A549 (cell line): ENCODE measurements around the gene DCAF7. TPM values are rescaled to one million over a fixed set of nuclear protein-coding genes. Genes with fewer than 3 reads are reported as not detected.

ENCODE experiments used
- ATAC-seq, 2 experiments: fragments of 200-7000 bp in 1 of 2; fragments of >200 bp in 1 of 2; cut with Nextera tagmentation in 1 of 2; cut with Tn5 transposase in 1 of 2; 3 replicates each; pipeline versions ENCODE4 v1.8.0 to v1.9.1; 2018 to 2020; ENCODE audit warnings: mild to moderate bottlenecking in 1 of 2, moderate library complexity in 1 of 2
- CTCF ChIA-PET: fragments of 300-600 bp; sonication (Branson Sonifier 250); formaldehyde crosslinking; extraction: SDS; loops from one replicate; lab custom pipeline; 2021; ENCODE audit warnings: antibody characterized with exemption, inconsistent platforms; lab: Yijun Ruan, JAX
- POLR2A ChIA-PET: fragments of 350-600 bp; formaldehyde crosslinking; extraction: SDS; loops from one replicate; lab custom pipeline; 2021; ENCODE audit warnings: antibody characterized with exemption, inconsistent platforms; lab: Yijun Ruan, JAX
- DNase-seq, 2 experiments: peaks; one replicate each; pipeline versions ENCODE4 v3.0.0 to v3.0.0-alpha.2; 2011 to 2016; ENCODE audit warnings: low read depth in 1 of 2, low spot score in 1 of 2
- FAIRE-seq: peaks from 2 replicates; lab custom pipeline; 2011; peaks lifted over from hg19 to GRCh38; lab: Jason Lieb, UNC
- H3K27ac ChIP-seq, 2 experiments: fragments of >200 bp; sonication (Bioruptor Twin); formaldehyde crosslinking; 3 replicates each; pipeline ENCODE4 v1.5.1; 2016 to 2017
- H3K4me1 ChIP-seq: fragments of >200 bp; sonication (Bioruptor Twin); formaldehyde crosslinking; 3 replicates; pipeline ENCODE4 v1.6.1; 2016
- H3K4me2 ChIP-seq: fragments of >200 bp; sonication (Bioruptor Twin); formaldehyde crosslinking; 3 replicates; pipeline ENCODE4 v1.6.1; 2016
- H3K4me3 ChIP-seq: fragments of >200 bp; sonication (Bioruptor Twin); formaldehyde crosslinking; 3 replicates; pipeline ENCODE4 v1.5.1; 2016
- H3K9me3 ChIP-seq: fragments of >200 bp; sonication (Bioruptor Twin); formaldehyde crosslinking; 3 replicates; pipeline ENCODE4 v1.6.1; 2016
- FOSL2 ChIP-seq, 2 experiments: fragments of 450-650 bp in 1 of 2; fragments of >200 bp in 1 of 2; sonication (Bioruptor Twin) in 1 of 2; formaldehyde crosslinking; IDR thresholded peaks; 2 replicates each; pipeline versions ENCODE4 v1.5.0 to v1.6.1; 2016 to 2020; ENCODE audit warnings: mild to moderate bottlenecking in 1 of 2, moderate library complexity in 1 of 2
- FOXS1 ChIP-seq: fragments of 250-450 bp; sonication (Bioruptor Pico); IDR thresholded peaks from 2 replicates; pipeline ENCODE4 v1.5.0; 2020; ENCODE audit warnings: mild to moderate bottlenecking, moderate library complexity
- GATA3 ChIP-seq: IDR thresholded peaks from 2 replicates; pipeline ENCODE4 v1.6.1; 2012; ENCODE audit warnings: borderline replicate concordance
- HEYL ChIP-seq: fragments of 250-450 bp; sonication (Bioruptor Pico); IDR thresholded peaks from 2 replicates; pipeline ENCODE4 v1.8.0; 2021; ENCODE audit warnings: mild to moderate bottlenecking, moderate library complexity
- HOXB13 ChIP-seq: fragments of 250-450 bp; sonication (Bioruptor Pico); IDR thresholded peaks from 2 replicates; pipeline ENCODE4 v1.5.0; 2020; ENCODE audit warnings: low read depth, mild to moderate bottlenecking, moderate library complexity
- JUNB ChIP-seq: fragments of >200 bp; sonication (Bioruptor Twin); formaldehyde crosslinking; IDR thresholded peaks from 2 replicates; pipeline ENCODE4 v1.6.1; 2016
- MAFK ChIP-seq: fragments of 450-650 bp; IDR thresholded peaks from 2 replicates; pipeline ENCODE4 v1.6.1; 2014; ENCODE audit not compliant: partially characterized antibody
- MAZ ChIP-seq: fragments of 150-350 bp; IDR thresholded peaks from 2 replicates; pipeline ENCODE4 v1.6.1; 2014; ENCODE audit warnings: antibody characterized with exemption, low read depth, low read length, borderline replicate concordance
- RAD21 ChIP-seq, 2 experiments: fragments of >200 bp in 1 of 2; sonication (Bioruptor Twin) in 1 of 2; formaldehyde crosslinking in 1 of 2; IDR thresholded peaks in 1 of 2; conservative IDR thresholded peaks in 1 of 2; 2 replicates in 1 of 2; 3 replicates in 1 of 2; pipeline ENCODE4 v1.6.1; 2012 to 2018; ENCODE audit warnings: inconsistent platforms in 1 of 2
- RCOR1 ChIP-seq: fragments of 150-350 bp; IDR thresholded peaks from 2 replicates; pipeline ENCODE4 v1.6.1; 2014; ENCODE audit warnings: antibody characterized with exemption, low read length, low read depth
- TP53 ChIP-seq: fragments of 250-450 bp; sonication (Bioruptor Pico); IDR thresholded peaks from 2 replicates; pipeline ENCODE4 v1.5.0; 2021; ENCODE audit warnings: mild to moderate bottlenecking, moderate library complexity
- USF2 ChIP-seq: fragments of 450-650 bp; IDR thresholded peaks from 2 replicates; pipeline ENCODE4 v1.6.1; 2014; ENCODE audit warnings: antibody characterized with exemption
- ZFP36 ChIP-seq: fragments of 450-650 bp; IDR thresholded peaks from 2 replicates; pipeline ENCODE4 v1.6.1; 2014; ENCODE audit warnings: borderline replicate concordance; ENCODE audit not compliant: partially characterized antibody
- ZSCAN20 ChIP-seq: fragments of 250-450 bp; sonication (Bioruptor Pico); IDR thresholded peaks from 2 replicates; pipeline ENCODE4 v1.8.0; 2022; ENCODE audit warnings: mild to moderate bottlenecking, moderate library complexity
- WGBS: methylation state at CpG from one replicate; pipeline ENCODE4 v1.1.6; 2017; ENCODE audit errors: missing lambda C conversion rate; 5-methylcytosine and 5-hydroxymethylcytosine counted together
- polyA plus RNA-seq, 4 experiments: library from polyadenylated mRNA; depleted of rRNA in 3 of 4; stranded (reverse); fragments of >200 nt; fragmentation: RNase III in 1 of 4; extraction: RNeasy Plus Mini Kit Qiagen cat#74134 plus additional on column Dnase treatment in 1 of 4; gene quantifications; 2 replicates in 3 of 4; 3 replicates in 1 of 4; pipeline ENCODE4 v1.2.3, GENCODE V29; 2011 to 2017
- TF ChIP-seq, protein P1 (sequence below): fragments of 250-450 bp; sonication (Bioruptor Pico); IDR thresholded peaks from 2 replicates; pipeline ENCODE4 v1.5.0; 2020; ENCODE audit warnings: low read depth, mild to moderate bottlenecking, moderate library complexity
- TF ChIP-seq, protein P2 (sequence below): fragments of 200-600 bp; sonication (generic); IDR thresholded peaks from 2 replicates; pipeline ENCODE4 v1.6.1; 2016; ENCODE audit warnings: antibody characterized with exemption, mild to moderate bottlenecking, moderate library complexity
- TF ChIP-seq, protein P3 (sequence below): IDR thresholded peaks from 2 replicates; pipeline ENCODE4 v1.6.1; 2012

The DCAF7 gene
- polyA plus RNA-seq, 2 of the 4 experiments (the other 2 are of a cell fraction), result 37.9 to 51.4 TPM

GRCh38 chr17:63534078-63534570, 16.2 kb upstream of the DCAF7 start:
- DNase-seq, result no peak

GRCh38 chr17:63534816-63535455, 15.3 kb upstream of the DCAF7 start:
- no peak for DNase-seq
- CTCF ChIA-PET, result interaction anchor here (0.9 to 1.3 kb wide), 2 partner anchors 109 to 110 kb away, joined by 3 to 4 read pairs; no protein-coding TSS in a partner anchor
- Histone ChIP-seq H3K9me3 (no peaks in the 10 kb centered on the region), H3K27ac (no peak overlapping the region), H3K4me2 (no peak overlapping the region), H3K4me1 (no peaks in the 10 kb centered on the region), H3K4me3 (no peak overlapping the region)
- no peak for TF ChIP-seq TP53 (CRISPR knock-in tag)
- TF ChIP-seq MAZ, result no peak
- no peak for TF ChIP-seq GATA3
- TF ChIP-seq FOSL2 (IDR thresholded peaks at IDR 0.05), result no peak
- no peak for TF ChIP-seq FOSL2 (CRISPR knock-in tag; IDR thresholded peaks at IDR 0.05)
- TF ChIP-seq, protein P1, sequence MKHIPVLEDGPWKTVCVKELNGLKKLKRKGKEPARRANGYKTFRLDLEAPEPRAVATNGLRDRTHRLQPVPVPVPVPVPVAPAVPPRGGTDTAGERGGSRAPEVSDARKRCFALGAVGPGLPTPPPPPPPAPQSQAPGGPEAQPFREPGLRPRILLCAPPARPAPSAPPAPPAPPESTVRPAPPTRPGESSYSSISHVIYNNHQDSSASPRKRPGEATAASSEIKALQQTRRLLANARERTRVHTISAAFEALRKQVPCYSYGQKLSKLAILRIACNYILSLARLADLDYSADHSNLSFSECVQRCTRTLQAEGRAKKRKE, result no peak
- TF ChIP-seq, protein P2, sequence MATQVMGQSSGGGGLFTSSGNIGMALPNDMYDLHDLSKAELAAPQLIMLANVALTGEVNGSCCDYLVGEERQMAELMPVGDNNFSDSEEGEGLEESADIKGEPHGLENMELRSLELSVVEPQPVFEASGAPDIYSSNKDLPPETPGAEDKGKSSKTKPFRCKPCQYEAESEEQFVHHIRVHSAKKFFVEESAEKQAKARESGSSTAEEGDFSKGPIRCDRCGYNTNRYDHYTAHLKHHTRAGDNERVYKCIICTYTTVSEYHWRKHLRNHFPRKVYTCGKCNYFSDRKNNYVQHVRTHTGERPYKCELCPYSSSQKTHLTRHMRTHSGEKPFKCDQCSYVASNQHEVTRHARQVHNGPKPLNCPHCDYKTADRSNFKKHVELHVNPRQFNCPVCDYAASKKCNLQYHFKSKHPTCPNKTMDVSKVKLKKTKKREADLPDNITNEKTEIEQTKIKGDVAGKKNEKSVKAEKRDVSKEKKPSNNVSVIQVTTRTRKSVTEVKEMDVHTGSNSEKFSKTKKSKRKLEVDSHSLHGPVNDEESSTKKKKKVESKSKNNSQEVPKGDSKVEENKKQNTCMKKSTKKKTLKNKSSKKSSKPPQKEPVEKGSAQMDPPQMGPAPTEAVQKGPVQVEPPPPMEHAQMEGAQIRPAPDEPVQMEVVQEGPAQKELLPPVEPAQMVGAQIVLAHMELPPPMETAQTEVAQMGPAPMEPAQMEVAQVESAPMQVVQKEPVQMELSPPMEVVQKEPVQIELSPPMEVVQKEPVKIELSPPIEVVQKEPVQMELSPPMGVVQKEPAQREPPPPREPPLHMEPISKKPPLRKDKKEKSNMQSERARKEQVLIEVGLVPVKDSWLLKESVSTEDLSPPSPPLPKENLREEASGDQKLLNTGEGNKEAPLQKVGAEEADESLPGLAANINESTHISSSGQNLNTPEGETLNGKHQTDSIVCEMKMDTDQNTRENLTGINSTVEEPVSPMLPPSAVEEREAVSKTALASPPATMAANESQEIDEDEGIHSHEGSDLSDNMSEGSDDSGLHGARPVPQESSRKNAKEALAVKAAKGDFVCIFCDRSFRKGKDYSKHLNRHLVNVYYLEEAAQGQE, result no peak
- no peak; a peak in 1 of 6 replicates for ATAC-seq
- WGBS, result 65% methylated on average over 12 of the region's 13 CpGs
- POLR2A ChIA-PET, result no interaction called here
- no peak for FAIRE-seq

More at GRCh38 chr17:63534078-63534570, 16.2 kb upstream of the DCAF7 start:
- FAIRE-seq (no peak), ATAC-seq (no peak)
- H3K4me2 ChIP-seq, result no peak overlapping the region
- POLR2A ChIA-PET, result no interaction called here
- H3K27ac ChIP-seq, result no peak overlapping the region
- WGBS, result 68% methylated on average over 17 of the region's 17 CpGs
- H3K9me3 ChIP-seq, result no peaks in the 10 kb centered on the region
- TF ChIP-seq RCOR1 (no peak), GATA3 (no peak), MAZ (no peak), USF2 (no peak), ZFP36 (no peak), JUNB (no peak), HOXB13 (no peak), FOXS1 (no peak), RAD21 (conservative IDR thresholded peaks at IDR 0.05 in 1 of 2, IDR thresholded peaks at IDR 0.05 in 1 of 2) (no peak), HEYL (CRISPR knock-in tag) (no peak), ZSCAN20 (CRISPR knock-in tag) (no peak), MAFK (no peak), FOSL2 (IDR thresholded peaks at IDR 0.05) (no peak), FOSL2 (CRISPR knock-in tag; IDR thresholded peaks at IDR 0.05) (no peak), TP53 (CRISPR knock-in tag) (no peak)
- TF ChIP-seq, protein P3, sequence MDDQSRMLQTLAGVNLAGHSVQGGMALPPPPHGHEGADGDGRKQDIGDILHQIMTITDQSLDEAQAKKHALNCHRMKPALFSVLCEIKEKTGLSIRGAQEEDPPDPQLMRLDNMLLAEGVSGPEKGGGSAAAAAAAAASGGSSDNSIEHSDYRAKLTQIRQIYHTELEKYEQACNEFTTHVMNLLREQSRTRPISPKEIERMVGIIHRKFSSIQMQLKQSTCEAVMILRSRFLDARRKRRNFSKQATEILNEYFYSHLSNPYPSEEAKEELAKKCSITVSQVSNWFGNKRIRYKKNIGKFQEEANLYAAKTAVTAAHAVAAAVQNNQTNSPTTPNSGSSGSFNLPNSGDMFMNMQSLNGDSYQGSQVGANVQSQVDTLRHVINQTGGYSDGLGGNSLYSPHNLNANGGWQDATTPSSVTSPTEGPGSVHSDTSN, result no peak
- H3K4me1 ChIP-seq, result no peaks in the 10 kb centered on the region
- no peak overlapping the region for H3K4me3 ChIP-seq
- CTCF ChIA-PET, result interaction anchor here (1.3 kb wide), 1 partner anchor 108 kb away, joined by 4 read pairs; no protein-coding TSS in a partner anchor
